Measurements from ENCODE around the gene NALCN. TPM values are rescaled to one million over a fixed set of nuclear protein-coding genes. Genes with fewer than 3 reads are reported as not detected.

Gene NALCN
- total and polyA plus RNA-seq, 12 donors = 1.4 to 8.3 (median 3.1) TPM

DNA sequence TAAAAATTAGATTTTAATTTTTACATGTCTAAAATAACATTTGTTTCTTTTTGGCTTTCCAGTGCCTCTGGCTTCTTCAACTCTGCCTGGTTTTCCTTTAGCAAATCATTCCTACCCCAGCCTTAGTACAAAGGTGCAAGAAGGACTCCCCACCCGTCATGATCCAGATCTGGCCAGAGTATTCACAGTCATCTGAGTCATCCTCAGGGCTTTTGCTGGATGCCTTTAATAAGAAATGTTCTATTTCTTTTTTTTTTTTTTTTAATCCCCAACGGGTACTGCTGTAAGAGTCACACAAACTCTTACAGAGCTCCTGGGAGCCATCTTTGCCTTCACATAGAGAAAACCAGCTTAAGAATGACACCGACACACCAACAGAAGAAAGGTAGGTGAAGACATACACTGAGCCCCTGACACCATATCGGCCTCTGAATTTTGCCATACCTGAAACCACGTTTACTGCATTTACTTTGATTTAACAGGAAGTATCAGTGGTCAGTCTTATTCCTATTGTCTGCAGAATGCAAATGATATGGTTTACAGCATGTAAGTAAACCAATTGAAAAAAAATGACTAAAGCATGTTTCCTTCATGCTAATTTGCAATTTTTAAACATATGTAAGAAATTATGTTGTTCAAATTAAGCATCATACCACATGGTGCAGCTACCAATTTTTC, 184.4 kb downstream of the NALCN start:
- no peak overlapping the region for H3K4me3 ChIP-seq
- intact Hi-C loops (cut with DNase I) = no loop called here
- WGBS, 4 donors = 63 to 69% (median 66%) methylated on average over 5 of the region's 5 CpGs

DNA sequence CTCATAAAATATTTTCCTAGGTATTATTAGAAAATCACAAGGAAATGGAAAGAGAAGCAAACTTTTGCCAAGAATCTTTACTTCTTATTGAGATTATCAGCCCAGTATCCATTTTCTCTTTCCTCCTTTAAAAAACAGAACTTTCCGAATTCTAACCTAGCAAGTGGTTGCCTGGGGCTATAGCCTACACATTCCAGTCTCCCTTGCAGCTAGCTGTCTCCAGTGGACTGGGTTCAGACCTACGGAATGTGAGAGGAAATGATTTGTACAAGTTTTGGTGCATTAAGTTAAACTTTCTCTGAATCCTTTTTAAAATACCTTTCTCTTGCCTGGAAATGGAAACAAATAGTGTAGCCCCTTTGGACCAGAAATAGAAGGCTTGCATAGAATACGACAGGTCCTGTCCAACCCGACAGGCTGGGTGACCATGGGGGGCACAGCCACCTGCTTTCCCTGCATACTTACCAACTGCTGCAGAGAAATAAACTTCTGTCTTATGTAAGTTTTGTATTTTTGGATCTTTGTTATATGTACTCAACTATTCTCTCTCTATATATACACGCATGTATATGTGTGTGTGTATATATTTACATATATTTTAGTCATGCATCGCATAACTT, 185.9 kb downstream of the NALCN start:
- TF ChIP-seq POLR2A (IDR thresholded peaks at IDR 0.05) (no peak), CTCF (IDR thresholded peaks at IDR 0.05) (no peak)
- Histone ChIP-seq H3K4me3 (no peak overlapping the region), H3K36me3 (replicated peaks in 1 of 2) (no peaks in the 10 kb centered on the region), H3K27me3 (no peaks in the 10 kb centered on the region), H3K9me3 (replicated peaks in 1 of 3) (no peaks in the 10 kb centered on the region), H3K4me1 (replicated peaks in 1 of 2) (no peaks in the 10 kb centered on the region), H3K27ac (no peak overlapping the region)
- intact Hi-C loops (cut with DNase I) = no loop called here
- 75 to 85% (median 81%) methylated on average over 6 of the region's 6 CpGs for WGBS, 4 donors
- DNase-seq = no peak

More for the DNA sequence above, 184.4 kb downstream of the NALCN start:
- Histone ChIP-seq H3K36me3 (replicated peaks in 1 of 2) (no peaks in the 10 kb centered on the region), H3K27ac (no peak overlapping the region), H3K27me3 (no peaks in the 10 kb centered on the region), H3K4me1 (replicated peaks in 1 of 2) (no peaks in the 10 kb centered on the region), H3K9me3 (replicated peaks in 1 of 3) (no peaks in the 10 kb centered on the region)
- DNase-seq = no peak
- TF ChIP-seq POLR2A (IDR thresholded peaks at IDR 0.05) (no peak), CTCF (IDR thresholded peaks at IDR 0.05) (no peak)

DNA sequence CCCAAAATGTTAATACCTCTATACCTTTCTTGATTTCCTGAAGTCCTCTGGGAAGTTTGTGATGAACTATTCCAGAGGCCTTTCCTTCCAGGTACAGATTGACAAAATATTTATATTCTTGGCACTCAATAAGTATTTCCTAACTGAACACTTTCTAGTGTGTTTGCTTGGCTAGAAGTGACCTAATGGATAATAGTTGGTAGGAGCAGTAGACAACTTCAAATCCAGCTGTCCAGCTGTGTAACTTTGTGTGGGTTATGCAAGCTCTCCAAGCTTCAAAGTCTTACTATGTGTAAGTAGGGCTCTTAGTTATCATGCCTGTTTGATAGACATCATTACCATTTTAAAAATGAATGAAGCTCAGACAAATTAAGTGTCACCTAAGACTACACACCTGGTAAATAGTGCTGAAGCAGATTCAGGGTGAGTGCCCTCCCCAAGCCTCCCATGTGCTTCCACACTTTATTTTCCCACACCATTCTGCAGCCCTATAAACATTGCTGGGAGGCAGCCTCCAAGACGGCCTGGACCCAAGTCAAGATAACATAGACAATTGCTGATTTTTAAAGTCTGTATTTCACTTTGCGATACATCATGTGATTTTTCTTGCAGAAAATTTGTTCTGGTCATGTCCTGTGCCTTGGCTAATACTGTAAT, 196.6 kb downstream of the NALCN start:
- Histone ChIP-seq H3K27me3 (no peaks in the 10 kb centered on the region), H3K4me1 (replicated peaks in 1 of 2) (no peaks in the 10 kb centered on the region), H3K27ac (no peak overlapping the region), H3K9me3 (replicated peaks in 1 of 3) (no peaks in the 10 kb centered on the region), H3K4me3 (no peak overlapping the region), H3K36me3 (replicated peaks in 1 of 2) (no peaks in the 10 kb centered on the region)
- intact Hi-C loops (cut with DNase I) = no loop called here
- no peak for TF ChIP-seq POLR2A (IDR thresholded peaks at IDR 0.05)
- TF ChIP-seq CTCF (IDR thresholded peaks at IDR 0.05) = no peak
- 74 to 97% (median 82%) methylated on average over 2 of the region's 2 CpGs for WGBS, 4 donors
- no peak for DNase-seq

DNA sequence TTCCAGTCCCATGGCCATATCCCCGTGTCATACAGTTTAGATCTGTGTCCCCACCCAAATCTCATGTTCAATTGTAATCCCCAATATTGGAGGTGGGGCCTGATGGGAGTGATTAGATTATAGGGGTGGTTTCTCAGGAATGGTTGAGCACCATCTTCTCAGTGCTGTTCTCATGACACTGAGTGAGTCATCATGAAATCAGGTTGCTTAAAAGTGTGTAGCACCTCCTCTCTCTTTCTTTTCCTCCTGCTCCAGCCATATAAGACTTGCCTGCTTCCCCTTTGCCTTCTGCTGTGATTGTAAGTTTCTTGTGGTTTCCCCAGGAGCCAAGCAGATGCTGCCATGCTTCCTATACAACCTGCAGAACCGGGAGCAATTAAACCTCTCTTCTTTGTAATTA, 197.8 kb downstream of the NALCN start:
- no peak overlapping the region for H3K27ac ChIP-seq
- no peak for TF ChIP-seq CTCF (IDR thresholded peaks at IDR 0.05)
- no peaks in the 10 kb centered on the region for H3K27me3 ChIP-seq
- intact Hi-C loops (cut with DNase I) = no loop called here
- no peak overlapping the region for H3K4me3 ChIP-seq
- WGBS, 4 donors = 79 to 84% (median 81%) methylated on average over 2 of the region's 2 CpGs
- no peak for DNase-seq
- no peaks in the 10 kb centered on the region for H3K9me3 ChIP-seq (replicated peaks in 1 of 3)
- no peaks in the 10 kb centered on the region for H3K36me3 ChIP-seq (replicated peaks in 1 of 2)
- H3K4me1 ChIP-seq (replicated peaks in 1 of 2) = no peaks in the 10 kb centered on the region

Measured in adrenal gland (tissue), 12 donors.